Ishikawa (cell line): ENCODE results near the gene MAP3K5.

ENCODE experiments used
- CEBPB ChIP-seq: IDR thresholded peaks from 2 replicates; pipeline ENCODE4 v1.6.1; 2012
- CREB1 ChIP-seq: IDR thresholded peaks from 2 replicates; pipeline ENCODE4 v1.6.1; 2012; ENCODE audit warnings: low read depth
- EGR1 ChIP-seq: IDR thresholded peaks from 2 replicates; pipeline ENCODE4 v1.6.1; 2012
- EP300 ChIP-seq: IDR thresholded peaks from 2 replicates; pipeline ENCODE4 v1.6.1; 2012; ENCODE audit warnings: borderline replicate concordance
- FOXM1 ChIP-seq: IDR thresholded peaks from 2 replicates; pipeline ENCODE4 v1.6.1; 2012; ENCODE audit warnings: low read depth, borderline replicate concordance
- MAX ChIP-seq: IDR thresholded peaks from 2 replicates; pipeline ENCODE4 v1.6.1; 2012
- NFIC ChIP-seq: IDR thresholded peaks from 2 replicates; pipeline ENCODE4 v1.6.1; 2012
- RAD21 ChIP-seq: IDR thresholded peaks from 2 replicates; pipeline ENCODE4 v1.6.1; 2012; ENCODE audit warnings: low read depth
- REST ChIP-seq: IDR thresholded peaks from 2 replicates; pipeline ENCODE4 v1.6.1; 2012; ENCODE audit warnings: low read depth, mild to moderate bottlenecking
- TAF1 ChIP-seq: IDR thresholded peaks from 2 replicates; pipeline ENCODE4 v1.6.1; 2012; ENCODE audit warnings: low read depth, mild to moderate bottlenecking
- TCF12 ChIP-seq: IDR thresholded peaks from 2 replicates; pipeline ENCODE4 v1.6.1; 2012; ENCODE audit warnings: low read depth
- TEAD4 ChIP-seq: IDR thresholded peaks from 2 replicates; pipeline ENCODE4 v1.6.1; 2012
- YY1 ChIP-seq: IDR thresholded peaks from 2 replicates; pipeline ENCODE4 v1.6.1; 2012; ENCODE audit warnings: low read depth
- ZBTB7A ChIP-seq: IDR thresholded peaks from 2 replicates; pipeline ENCODE4 v1.6.1; 2012; ENCODE audit warnings: low read depth
- TF ChIP-seq, protein P1 (sequence below): IDR thresholded peaks from 2 replicates; pipeline ENCODE4 v1.6.1; 2012

MAP3K5 gene

GRCh38 chr6:136526196-136526930, 265.9 kb downstream of the MAP3K5 start:
- TF ChIP-seq CEBPB = no peak
- TF ChIP-seq CREB1 = no peak
- TF ChIP-seq MAX = no peak
- TF ChIP-seq FOXM1 = no peak
- no peak for TF ChIP-seq RAD21
- TF ChIP-seq TEAD4 = no peak
- no peak for TF ChIP-seq TAF1

DNA sequence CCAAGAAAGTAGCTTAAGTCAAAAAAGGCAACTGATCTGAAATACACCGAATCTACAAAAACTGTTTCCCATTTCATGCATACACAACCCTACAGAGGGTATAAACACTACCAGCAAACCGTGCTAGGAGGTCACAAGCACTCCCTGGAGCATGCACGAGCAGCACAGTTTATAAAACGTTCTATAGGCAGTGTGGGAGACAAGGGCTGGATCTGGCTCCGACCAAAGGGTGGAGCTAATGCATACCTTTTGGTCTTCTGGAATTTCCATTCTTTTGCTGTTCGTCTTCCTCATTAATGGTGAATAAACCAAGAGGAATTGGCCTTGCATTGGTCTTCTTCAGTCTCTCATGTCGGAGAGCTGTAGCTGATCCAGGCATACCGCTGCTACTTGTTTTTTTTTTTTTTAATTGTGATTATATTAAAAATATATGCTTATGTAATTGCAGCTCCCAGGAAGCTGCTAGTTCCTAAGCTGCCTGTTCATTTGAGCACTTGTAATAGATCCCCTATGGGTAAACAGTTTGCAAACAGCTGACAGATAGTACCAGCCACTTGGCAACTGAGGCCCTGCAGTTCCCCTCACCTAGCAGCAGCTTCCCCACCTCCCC, 266.6 kb downstream of the MAP3K5 start:
- TF ChIP-seq RAD21 = 0 out of 2 replicates have a peak, but pooled peaks have one; percentile 30
- no peak for TF ChIP-seq EGR1
- 0 out of 2 replicates have a peak, but pooled peaks have one; percentile 17 for TF ChIP-seq TEAD4

- TF ChIP-seq, protein P1, sequence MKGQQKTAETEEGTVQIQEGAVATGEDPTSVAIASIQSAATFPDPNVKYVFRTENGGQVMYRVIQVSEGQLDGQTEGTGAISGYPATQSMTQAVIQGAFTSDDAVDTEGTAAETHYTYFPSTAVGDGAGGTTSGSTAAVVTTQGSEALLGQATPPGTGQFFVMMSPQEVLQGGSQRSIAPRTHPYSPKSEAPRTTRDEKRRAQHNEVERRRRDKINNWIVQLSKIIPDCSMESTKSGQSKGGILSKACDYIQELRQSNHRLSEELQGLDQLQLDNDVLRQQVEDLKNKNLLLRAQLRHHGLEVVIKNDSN = no peak
Measured at GRCh38 chr6:136524936-136525413, 267.3 kb downstream of the MAP3K5 start.

GRCh38 chr6:136524339-136524935, 267.8 kb downstream of the MAP3K5 start:
- no peak for TF ChIP-seq RAD21
- TF ChIP-seq TAF1 = no peak
- TF ChIP-seq EGR1 = no peak
- TF ChIP-seq CEBPB = no peak
- TF ChIP-seq NFIC = no peak

GRCh38 chr6:136523196-136523595, 269.1 kb downstream of the MAP3K5 start:
- TF ChIP-seq TAF1 = no peak
- TF ChIP-seq REST = no peak
- TF ChIP-seq EGR1 = no peak
- no peak for TF ChIP-seq TCF12
- no peak for TF ChIP-seq ZBTB7A
- TF ChIP-seq RAD21 = no peak
- TF ChIP-seq, protein P1 = no peak
- TF ChIP-seq TEAD4 = no peak
- no peak for TF ChIP-seq NFIC
- no peak for TF ChIP-seq YY1
- TF ChIP-seq FOXM1 = no peak
- TF ChIP-seq CREB1 = no peak
- no peak for TF ChIP-seq MAX

DNA sequence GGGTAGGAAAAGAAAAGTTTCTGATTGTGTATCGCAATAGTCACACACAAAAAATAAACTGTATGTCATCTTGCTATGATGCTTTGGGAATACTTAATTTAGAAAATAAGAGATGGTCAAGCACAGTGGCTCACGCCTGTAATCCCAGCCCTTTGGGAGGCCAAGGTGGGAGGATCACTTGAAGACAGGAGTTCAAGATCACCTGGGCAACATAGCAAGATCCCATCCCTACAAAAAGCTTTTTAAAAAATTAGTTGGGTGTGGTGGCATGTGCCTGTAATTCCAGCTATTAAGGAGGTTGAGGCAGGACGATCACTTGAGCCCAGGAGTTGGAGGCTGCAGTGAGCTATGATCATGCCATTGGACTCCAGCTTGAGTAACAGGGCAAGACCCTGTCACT, 269.6 kb downstream of the MAP3K5 start:
- TF ChIP-seq, protein P1 = no peak
- TF ChIP-seq REST (no peak), ZBTB7A (no peak), RAD21 (no peak), FOXM1 (no peak), MAX (no peak), EGR1 (no peak), TAF1 (no peak), EP300 (no peak), TEAD4 (no peak), TCF12 (no peak), CREB1 (no peak), NFIC (no peak), CEBPB (no peak), YY1 (no peak)
